Progenitor cell of endocrine pancreas (in vitro differentiated cells): ENCODE measurements around the gene LTBP1. TPM values are rescaled to one million over a fixed set of nuclear protein-coding genes. Genes with fewer than 3 reads are reported as not detected.

Experiments
- DNase-seq: peaks from one replicate; pipeline ENCODE4 v3.0.0; 2021; ENCODE audit warnings: low spot score; ENCODE audit not compliant: unreplicated experiment
- H3K27ac Mint-ChIP-seq: 2 replicates; pipeline ENCODE4 v1.8.0; 2021; ENCODE audit warnings: mild to moderate bottlenecking, moderate library complexity, mixed read lengths
- H3K27me3 Mint-ChIP-seq: 2 replicates; pipeline ENCODE4 v1.8.0; 2021; ENCODE audit warnings: mixed read lengths
- H3K36me3 Mint-ChIP-seq: 2 replicates; pipeline ENCODE4 v1.8.0; 2022; ENCODE audit warnings: mixed read lengths; ENCODE audit not compliant: insufficient read depth
- H3K4me1 Mint-ChIP-seq: 2 replicates; pipeline ENCODE4 v1.8.0; 2021; ENCODE audit warnings: low read depth, mixed read lengths
- H3K4me3 Mint-ChIP-seq: 2 replicates; pipeline ENCODE4 v1.8.0; 2021; ENCODE audit warnings: low read depth, mild to moderate bottlenecking, moderate library complexity, mixed read lengths
- H3K9me3 Mint-ChIP-seq: 2 replicates; pipeline ENCODE4 v1.8.0; 2021; ENCODE audit warnings: low read depth, mixed read lengths
- total RNA-seq: library from RNA; stranded (reverse); gene quantifications from 2 replicates; pipeline ENCODE4 v1.2.1, GENCODE V29; 2021
- TF ChIP-seq, protein P1 (sequence below): fragments of 200-600 bp; sonication (generic); IDR thresholded peaks from one replicate; pipeline ENCODE4 v1.5.0; 2021; ENCODE audit warnings: antibody characterized with exemption, mild to moderate bottlenecking; ENCODE audit not compliant: unreplicated experiment

The LTBP1 gene
- total RNA-seq, 1 donor from 2014 or later, result 63.0 TPM

- peaks cover 7% of the 10 kb centered on the region for H3K36me3 Mint-ChIP-seq
These were observed 345.3 kb downstream of the LTBP1 start for GRCh38 chr2:33292063-33292462.

DNA sequence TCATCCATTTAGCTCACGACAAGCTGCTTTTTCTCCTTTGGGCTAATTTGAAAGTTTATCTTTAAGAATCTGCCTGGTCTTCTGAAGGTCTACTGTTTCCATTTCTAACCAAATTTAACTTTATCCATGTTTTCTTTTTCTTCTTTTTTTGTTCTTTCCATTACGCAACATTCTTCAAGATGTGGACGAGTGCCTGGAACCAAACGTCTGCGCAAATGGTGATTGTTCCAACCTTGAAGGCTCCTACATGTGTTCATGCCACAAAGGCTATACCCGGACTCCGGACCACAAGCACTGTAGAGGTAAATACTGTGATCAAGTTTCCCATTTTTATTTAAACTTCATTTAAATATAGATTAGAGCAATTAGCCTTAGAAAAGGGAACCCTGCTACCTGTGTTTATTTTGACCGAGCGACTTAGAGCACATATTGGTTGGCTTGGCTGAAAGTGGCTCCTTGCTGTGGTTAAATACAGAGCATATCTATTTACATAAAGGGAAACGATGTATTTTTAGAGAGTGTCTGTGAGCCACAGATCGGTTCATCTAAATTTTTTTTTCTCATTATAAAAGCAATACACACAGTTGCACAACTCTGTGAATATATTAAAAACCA lies 346.3 kb downstream of the LTBP1 start:
- Mint-ChIP-seq H3K9me3 (peaks cover 7% of the 10 kb centered on the region), H3K4me1 (peaks cover 23% of the 10 kb centered on the region), H3K27ac (no peak overlapping the region), H3K4me3 (no peak overlapping the region), H3K36me3 (peaks cover 5% of the 10 kb centered on the region), H3K27me3 (no peaks in the 10 kb centered on the region)
- TF ChIP-seq, protein P1, sequence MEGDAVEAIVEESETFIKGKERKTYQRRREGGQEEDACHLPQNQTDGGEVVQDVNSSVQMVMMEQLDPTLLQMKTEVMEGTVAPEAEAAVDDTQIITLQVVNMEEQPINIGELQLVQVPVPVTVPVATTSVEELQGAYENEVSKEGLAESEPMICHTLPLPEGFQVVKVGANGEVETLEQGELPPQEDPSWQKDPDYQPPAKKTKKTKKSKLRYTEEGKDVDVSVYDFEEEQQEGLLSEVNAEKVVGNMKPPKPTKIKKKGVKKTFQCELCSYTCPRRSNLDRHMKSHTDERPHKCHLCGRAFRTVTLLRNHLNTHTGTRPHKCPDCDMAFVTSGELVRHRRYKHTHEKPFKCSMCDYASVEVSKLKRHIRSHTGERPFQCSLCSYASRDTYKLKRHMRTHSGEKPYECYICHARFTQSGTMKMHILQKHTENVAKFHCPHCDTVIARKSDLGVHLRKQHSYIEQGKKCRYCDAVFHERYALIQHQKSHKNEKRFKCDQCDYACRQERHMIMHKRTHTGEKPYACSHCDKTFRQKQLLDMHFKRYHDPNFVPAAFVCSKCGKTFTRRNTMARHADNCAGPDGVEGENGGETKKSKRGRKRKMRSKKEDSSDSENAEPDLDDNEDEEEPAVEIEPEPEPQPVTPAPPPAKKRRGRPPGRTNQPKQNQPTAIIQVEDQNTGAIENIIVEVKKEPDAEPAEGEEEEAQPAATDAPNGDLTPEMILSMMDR, result no peak
- DNase-seq, result no peak

More at GRCh38 chr2:33292063-33292462, 345.3 kb downstream of the LTBP1 start:
- TF ChIP-seq, protein P1, result no peak
- Mint-ChIP-seq H3K4me3 (no peak overlapping the region), H3K4me1 (peaks cover 23% of the 10 kb centered on the region), H3K9me3 (peaks cover 7% of the 10 kb centered on the region), H3K27me3 (no peaks in the 10 kb centered on the region), H3K27ac (peak overlapping the region; percentile 82)
- no peak for DNase-seq

GRCh38 chr2:33298233-33298632 lies 351.5 kb downstream of the LTBP1 start:
- Mint-ChIP-seq H3K4me1 (no peaks in the 10 kb centered on the region), H3K4me3 (no peak overlapping the region), H3K9me3 (no peaks in the 10 kb centered on the region), H3K36me3 (peaks cover 9% of the 10 kb centered on the region), H3K27ac (no peak overlapping the region), H3K27me3 (no peaks in the 10 kb centered on the region)
- no peak for DNase-seq
- TF ChIP-seq, protein P1, result no peak

GRCh38 chr2:33301355-33301754 lies 354.6 kb downstream of the LTBP1 start:
- no peak for DNase-seq
- Mint-ChIP-seq H3K36me3 (peaks cover 13% of the 10 kb centered on the region), H3K4me3 (no peak overlapping the region), H3K4me1 (no peaks in the 10 kb centered on the region), H3K9me3 (no peaks in the 10 kb centered on the region), H3K27ac (no peak overlapping the region), H3K27me3 (no peaks in the 10 kb centered on the region)
- TF ChIP-seq, protein P1, result no peak

GRCh38 chr2:33302348-33302747 lies 355.6 kb downstream of the LTBP1 start:
- no peak overlapping the region for H3K27ac Mint-ChIP-seq
- no peaks in the 10 kb centered on the region for H3K27me3 Mint-ChIP-seq
- no peaks in the 10 kb centered on the region for H3K4me1 Mint-ChIP-seq
- no peaks in the 10 kb centered on the region for H3K9me3 Mint-ChIP-seq
- no peak for DNase-seq
- TF ChIP-seq, protein P1, result no peak
- no peak overlapping the region for H3K4me3 Mint-ChIP-seq
- H3K36me3 Mint-ChIP-seq, result peaks cover 16% of the 10 kb centered on the region
